HK-2 (cell line): ENCODE results near the gene DAAM2.
A peak's percentile ranks its signal among the peaks of the same experiment; 100 is the strongest.

Experiments
- DNase-seq: peaks from one replicate; pipeline ENCODE4 v3.0.0-alpha.2; 2018; ENCODE audit not compliant: unreplicated experiment

DAAM2 gene

GRCh38 chr6:39887692-39888450, 95.7 kb downstream of the DAAM2 start:
- DNase-seq: peak; percentile 84

- DNase-seq: no peak
Measured at GRCh38 chr6:39889229-39889628, 97.1 kb downstream of the DAAM2 start.

GRCh38 chr6:39891353-39891752, 99.2 kb downstream of the DAAM2 start:
- no peak for DNase-seq

GRCh38 chr6:39891976-39892375, 99.8 kb downstream of the DAAM2 start:
- DNase-seq: no peak

GRCh38 chr6:39892490-39893129, 100.4 kb downstream of the DAAM2 start:
- peak; percentile 49 for DNase-seq

GRCh38 chr6:39893286-39893685, 101.1 kb downstream of the DAAM2 start:
- DNase-seq: peak; percentile 31

GRCh38 chr6:39896701-39897100, 104.5 kb downstream of the DAAM2 start:
- no peak for DNase-seq

GRCh38 chr6:39897698-39898097, 105.5 kb downstream of the DAAM2 start:
- no peak for DNase-seq

GRCh38 chr6:39898625-39899024, 106.4 kb downstream of the DAAM2 start:
- no peak for DNase-seq

- DNase-seq: no peak
Measured at GRCh38 chr6:39899554-39900295, 107.5 kb downstream of the DAAM2 start.

GRCh38 chr6:39901116-39901655, 109.0 kb downstream of the DAAM2 start:
- DNase-seq: no peak

GRCh38 chr6:39901670-39902069, 109.5 kb downstream of the DAAM2 start:
- no peak for DNase-seq

GRCh38 chr6:39902136-39902535, 110.0 kb downstream of the DAAM2 start:
- no peak for DNase-seq

GRCh38 chr6:39902786-39903465, 110.8 kb downstream of the DAAM2 start:
- DNase-seq: no peak

- DNase-seq: no peak
Measured at GRCh38 chr6:39903656-39904055, 111.5 kb downstream of the DAAM2 start.

GRCh38 chr6:39904946-39905639, 112.9 kb downstream of the DAAM2 start:
- no peak for DNase-seq

- no peak for DNase-seq
Measured at GRCh38 chr6:39905640-39905975, 113.4 kb downstream of the DAAM2 start.

- DNase-seq: no peak
Measured at GRCh38 chr6:39906318-39906761, 114.2 kb downstream of the DAAM2 start.

GRCh38 chr6:39907871-39908575, 115.8 kb downstream of the DAAM2 start:
- DNase-seq: no peak

GRCh38 chr6:39908838-39909583, 116.8 kb downstream of the DAAM2 start:
- no peak for DNase-seq
